Heart left ventricle (tissue), 13 donors: Measurements from ENCODE around the gene ZNF423.

Experiments
- POLR2A ChIP-seq, 2 donors: fragments of 450-650 bp; IDR thresholded peaks; one replicate each; pipeline ENCODE4 v1.6.1; 2017; ENCODE audit warnings: antibody characterized with exemption in 2 of 2, mild to moderate bottlenecking in 2 of 2, moderate library complexity in 2 of 2
- TF ChIP-seq, protein P1 (sequence below), 12 donors: fragments of 200-600 bp; sonication (generic) in 4 of 12; IDR thresholded peaks; one replicate each; pipeline versions ENCODE4 v1.5.0 to v1.8.0; 2018 to 2022; ENCODE audit warnings: antibody characterized with exemption in 12 of 12, mild to moderate bottlenecking in 5 of 12
- donor health status: ischemic (EF 13 %, LVEDD 7.1; RV severe dilation, severe dysfunction).
- donor health status: DM: no; HTN: yes; CAD: no.
- donor health status: DM: no; HTN: no; CAD: no.
- donor health status: ischemic (EF 25% LVEDD 6.9; RV normal size, moderate dysfunction).
- donor health status: ischemic (EF 25% LVEDD 5.7; RV mildly dilated, moderate dysfunction).
- donor health status: ischemic (EF 35%, LVEDD 5.7; RV mildly dilated, moderate dysfunction).
- donor health status: nonischemic (EF 11% LVEDD 7.7; RV severe dilation, severe dysfunction).
- donor health status: DM: yes; HTN: yes; CAD: no.
- donor health status: PGD.
- donor health status: ischemic (EF 29% LVEDD 5.4; RV normal size, mild dysfunction).
- donor health status: nonischemic (EF 23%, LVEDD 6.1; RV moderate dilation, normal function).

DNA sequence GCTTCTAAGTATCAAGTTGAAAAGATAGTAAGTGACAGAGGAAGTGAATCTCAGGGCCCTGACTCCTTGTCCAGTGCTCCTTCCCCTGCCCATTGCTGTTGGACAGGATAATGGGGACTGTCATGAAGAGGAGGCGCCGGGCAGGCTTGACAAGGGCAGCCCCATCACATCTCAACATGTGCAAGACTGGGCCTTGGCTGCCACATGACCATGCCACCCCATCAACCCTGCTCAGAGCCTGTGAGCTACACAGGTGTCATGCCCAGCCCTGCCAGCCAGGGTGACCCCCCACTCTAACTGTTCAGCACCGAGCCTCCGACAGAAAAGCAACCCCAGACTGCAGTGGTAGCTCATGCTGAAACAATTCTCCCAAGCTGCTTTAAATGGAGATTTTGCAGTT, 310.7 kb downstream of the ZNF423 start:
- no peak for TF ChIP-seq POLR2A (IDR thresholded peaks at IDR 0.05)
- TF ChIP-seq, protein P1, sequence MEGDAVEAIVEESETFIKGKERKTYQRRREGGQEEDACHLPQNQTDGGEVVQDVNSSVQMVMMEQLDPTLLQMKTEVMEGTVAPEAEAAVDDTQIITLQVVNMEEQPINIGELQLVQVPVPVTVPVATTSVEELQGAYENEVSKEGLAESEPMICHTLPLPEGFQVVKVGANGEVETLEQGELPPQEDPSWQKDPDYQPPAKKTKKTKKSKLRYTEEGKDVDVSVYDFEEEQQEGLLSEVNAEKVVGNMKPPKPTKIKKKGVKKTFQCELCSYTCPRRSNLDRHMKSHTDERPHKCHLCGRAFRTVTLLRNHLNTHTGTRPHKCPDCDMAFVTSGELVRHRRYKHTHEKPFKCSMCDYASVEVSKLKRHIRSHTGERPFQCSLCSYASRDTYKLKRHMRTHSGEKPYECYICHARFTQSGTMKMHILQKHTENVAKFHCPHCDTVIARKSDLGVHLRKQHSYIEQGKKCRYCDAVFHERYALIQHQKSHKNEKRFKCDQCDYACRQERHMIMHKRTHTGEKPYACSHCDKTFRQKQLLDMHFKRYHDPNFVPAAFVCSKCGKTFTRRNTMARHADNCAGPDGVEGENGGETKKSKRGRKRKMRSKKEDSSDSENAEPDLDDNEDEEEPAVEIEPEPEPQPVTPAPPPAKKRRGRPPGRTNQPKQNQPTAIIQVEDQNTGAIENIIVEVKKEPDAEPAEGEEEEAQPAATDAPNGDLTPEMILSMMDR (IDR thresholded peaks at IDR 0.05) = no peak
